Body of pancreas (tissue), 4 donors: Measurements from ENCODE around the gene PKNOX1.

Source experiments
- POLR2A ChIP-seq, 3 donors: fragments of 450-650 bp; IDR thresholded peaks; one replicate each; pipeline ENCODE4 v1.6.1; 2016; ENCODE audit warnings: antibody characterized with exemption in 3 of 3, mild to moderate bottlenecking in 2 of 3
- TF ChIP-seq, protein P1 (sequence below), 7 experiments: fragments of 450-650 bp in 4 of 7; fragments of 200-600 bp in 3 of 7; sonication (generic) in 3 of 7; IDR thresholded peaks; one replicate each; pipeline ENCODE4 v1.5.1; 2016 to 2019; ENCODE audit warnings: antibody characterized with exemption in 7 of 7

DNA sequence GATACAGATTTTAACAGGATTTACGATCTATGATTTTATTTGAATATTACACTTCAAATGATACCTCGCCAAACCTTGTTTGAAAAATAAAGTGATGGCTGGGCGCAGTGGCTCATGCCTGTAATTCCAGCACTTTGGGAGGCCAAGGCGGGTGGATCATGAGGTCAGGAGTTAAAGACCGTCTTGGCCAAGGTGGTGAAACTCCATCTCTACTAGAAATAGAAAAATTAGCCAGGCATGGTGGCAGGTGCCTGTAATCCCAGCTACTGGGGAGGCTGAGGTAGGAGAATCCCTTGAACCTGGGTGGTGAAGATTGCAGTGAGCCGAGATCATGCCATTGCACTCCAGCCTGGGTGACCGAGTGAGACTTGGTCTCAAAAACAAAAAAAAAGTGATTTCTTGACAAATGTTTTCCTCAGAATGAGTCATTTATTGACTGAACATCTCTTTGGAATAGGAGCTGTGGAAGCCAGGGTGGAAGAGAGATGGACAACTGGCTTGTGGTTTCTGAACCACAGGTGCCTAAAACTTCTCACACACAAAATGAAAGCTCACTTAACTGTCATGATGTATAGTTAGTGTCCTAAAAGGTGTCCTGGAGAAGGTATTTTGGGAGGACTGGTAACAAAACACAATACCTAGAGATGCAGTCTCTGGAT, 11.9 kb downstream of the PKNOX1 start:
- TF ChIP-seq, protein P1, sequence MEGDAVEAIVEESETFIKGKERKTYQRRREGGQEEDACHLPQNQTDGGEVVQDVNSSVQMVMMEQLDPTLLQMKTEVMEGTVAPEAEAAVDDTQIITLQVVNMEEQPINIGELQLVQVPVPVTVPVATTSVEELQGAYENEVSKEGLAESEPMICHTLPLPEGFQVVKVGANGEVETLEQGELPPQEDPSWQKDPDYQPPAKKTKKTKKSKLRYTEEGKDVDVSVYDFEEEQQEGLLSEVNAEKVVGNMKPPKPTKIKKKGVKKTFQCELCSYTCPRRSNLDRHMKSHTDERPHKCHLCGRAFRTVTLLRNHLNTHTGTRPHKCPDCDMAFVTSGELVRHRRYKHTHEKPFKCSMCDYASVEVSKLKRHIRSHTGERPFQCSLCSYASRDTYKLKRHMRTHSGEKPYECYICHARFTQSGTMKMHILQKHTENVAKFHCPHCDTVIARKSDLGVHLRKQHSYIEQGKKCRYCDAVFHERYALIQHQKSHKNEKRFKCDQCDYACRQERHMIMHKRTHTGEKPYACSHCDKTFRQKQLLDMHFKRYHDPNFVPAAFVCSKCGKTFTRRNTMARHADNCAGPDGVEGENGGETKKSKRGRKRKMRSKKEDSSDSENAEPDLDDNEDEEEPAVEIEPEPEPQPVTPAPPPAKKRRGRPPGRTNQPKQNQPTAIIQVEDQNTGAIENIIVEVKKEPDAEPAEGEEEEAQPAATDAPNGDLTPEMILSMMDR (IDR thresholded peaks at IDR 0.05) = no peak
- no peak for TF ChIP-seq POLR2A (IDR thresholded peaks at IDR 0.05)
